ENCODE data around the gene DNAJB8.
A peak's percentile ranks its signal among the peaks of the same experiment; 100 is the strongest.

The DNAJB8 gene

GRCh38 chr3:128482666-128483656 is 16.3 kb upstream of the DNAJB8 start:
- DNase-seq: peak in 1 of 2 donors; percentile 6

- DNase-seq: no peak
Measured at GRCh38 chr3:128482175-128482574, 15.5 kb upstream of the DNAJB8 start.

- DNase-seq: no peak
Measured at GRCh38 chr3:128481438-128481942, 14.8 kb upstream of the DNAJB8 start.

- DNase-seq: no peak
Measured at GRCh38 chr3:128480717-128481437, 14.2 kb upstream of the DNAJB8 start.

- DNase-seq: no peak
Measured at GRCh38 chr3:128480278-128480677, 13.6 kb upstream of the DNAJB8 start.

GRCh38 chr3:128479558-128480086 is 12.9 kb upstream of the DNAJB8 start:
- no peak for DNase-seq

- no peak for DNase-seq
Measured at GRCh38 chr3:128478576-128479506, 12.2 kb upstream of the DNAJB8 start.

- no peak for DNase-seq
Measured at GRCh38 chr3:128476659-128477058, 10.0 kb upstream of the DNAJB8 start.

- DNase-seq: no peak
Measured at GRCh38 chr3:128475355-128475754, 8.7 kb upstream of the DNAJB8 start.

- no peak for DNase-seq
Measured at GRCh38 chr3:128473737-128474136, 7.0 kb upstream of the DNAJB8 start.

GRCh38 chr3:128473180-128473519 is 6.5 kb upstream of the DNAJB8 start:
- no peak for DNase-seq

GRCh38 chr3:128472449-128473179 is 5.9 kb upstream of the DNAJB8 start:
- DNase-seq: no peak

GRCh38 chr3:128471720-128472119 is 5.0 kb upstream of the DNAJB8 start:
- no peak for DNase-seq

GRCh38 chr3:128471110-128471509 is 4.4 kb upstream of the DNAJB8 start:
- DNase-seq: no peak

GRCh38 chr3:128470134-128470899 is 3.6 kb upstream of the DNAJB8 start:
- DNase-seq: no peak

- DNase-seq: no peak
Measured at GRCh38 chr3:128469556-128469955, 2.9 kb upstream of the DNAJB8 start.

- peak; percentile 28 to 31 for DNase-seq
Measured at GRCh38 chr3:128468791-128469527, 2.3 kb upstream of the DNAJB8 start.

- DNase-seq: no peak
Measured at GRCh38 chr3:128468285-128468790, 1.6 kb upstream of the DNAJB8 start.

- no peak for DNase-seq
Measured at GRCh38 chr3:128464702-128465101, 2.0 kb downstream of the DNAJB8 start.

- no peak for DNase-seq
Measured at GRCh38 chr3:128464188-128464587, 2.5 kb downstream of the DNAJB8 start.

All from inflammatory macrophage (primary cell).